ENCODE measurements around the gene CTDNEP1.

The CTDNEP1 gene

GRCh38 chr17:7241783-7242716, 9.5 kb downstream of the CTDNEP1 start, which contains the start of gene GABARAP:
TSS of gene GABARAP (minus strand) at chr17:7242449. CDS start at chr17:7242330, 119 bp downstream.
- H3K4me3 ChIP-seq (ENCODE audit: low read length, poor library complexity, severe bottlenecking), result peak within 1 kb of the TSS; percentile 86
- no peaks in the 10 kb centered on the region for H3K9me2 ChIP-seq (replicated peaks; ENCODE audit: low read depth, low read length)
- H2AFZ ChIP-seq (ENCODE audit: low read length), result peak within 1 kb of the TSS; percentile 87
- H3K4me2 ChIP-seq (ENCODE audit: low read depth, low read length, poor library complexity, severe bottlenecking), result peak within 1 kb of the TSS; percentile 75
- H3K9ac ChIP-seq (ENCODE audit: low read depth, low read length, poor library complexity, severe bottlenecking), result peak within 1 kb of the TSS; percentile 86
- H3K4me1 ChIP-seq (ENCODE audit: insufficient read depth, low read length, poor library complexity, severe bottlenecking), result peaks cover 31% of the 10 kb centered on the region
- peaks cover 56% of the 10 kb centered on the region for H3K79me2 ChIP-seq (ENCODE audit: insufficient read depth, low read length)
- peaks cover 23% of the 10 kb centered on the region; the same call in 1 of the 2 replicates for H3K36me3 ChIP-seq (ENCODE audit: insufficient read depth, low read length)
- H4K20me1 ChIP-seq (ENCODE audit: insufficient read depth, low read length, poor library complexity, severe bottlenecking), result peaks cover 12% of the 10 kb centered on the region
- H3K27me3 ChIP-seq (ENCODE audit: insufficient read depth, low read length, poor library complexity, severe bottlenecking), result peaks cover 5% of the 10 kb centered on the region
- 0 out of 2 replicates have a peak, but pooled peaks cover 3% of the 10 kb centered on the region for H3F3A ChIP-seq (ENCODE audit: low read depth)
- TF ChIP-seq EZH2phosphoT487 (IDR thresholded peaks at IDR 0.05; ENCODE audit: borderline replicate concordance), result no peak
- TF ChIP-seq, protein P1, sequence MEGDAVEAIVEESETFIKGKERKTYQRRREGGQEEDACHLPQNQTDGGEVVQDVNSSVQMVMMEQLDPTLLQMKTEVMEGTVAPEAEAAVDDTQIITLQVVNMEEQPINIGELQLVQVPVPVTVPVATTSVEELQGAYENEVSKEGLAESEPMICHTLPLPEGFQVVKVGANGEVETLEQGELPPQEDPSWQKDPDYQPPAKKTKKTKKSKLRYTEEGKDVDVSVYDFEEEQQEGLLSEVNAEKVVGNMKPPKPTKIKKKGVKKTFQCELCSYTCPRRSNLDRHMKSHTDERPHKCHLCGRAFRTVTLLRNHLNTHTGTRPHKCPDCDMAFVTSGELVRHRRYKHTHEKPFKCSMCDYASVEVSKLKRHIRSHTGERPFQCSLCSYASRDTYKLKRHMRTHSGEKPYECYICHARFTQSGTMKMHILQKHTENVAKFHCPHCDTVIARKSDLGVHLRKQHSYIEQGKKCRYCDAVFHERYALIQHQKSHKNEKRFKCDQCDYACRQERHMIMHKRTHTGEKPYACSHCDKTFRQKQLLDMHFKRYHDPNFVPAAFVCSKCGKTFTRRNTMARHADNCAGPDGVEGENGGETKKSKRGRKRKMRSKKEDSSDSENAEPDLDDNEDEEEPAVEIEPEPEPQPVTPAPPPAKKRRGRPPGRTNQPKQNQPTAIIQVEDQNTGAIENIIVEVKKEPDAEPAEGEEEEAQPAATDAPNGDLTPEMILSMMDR (conservative IDR thresholded peaks at IDR 0.05; ENCODE audit: low read length), result no peak
- no peaks in the 10 kb centered on the region for H3K9me3 ChIP-seq (ENCODE audit: insufficient read depth, low read depth, low read length)

DNA sequence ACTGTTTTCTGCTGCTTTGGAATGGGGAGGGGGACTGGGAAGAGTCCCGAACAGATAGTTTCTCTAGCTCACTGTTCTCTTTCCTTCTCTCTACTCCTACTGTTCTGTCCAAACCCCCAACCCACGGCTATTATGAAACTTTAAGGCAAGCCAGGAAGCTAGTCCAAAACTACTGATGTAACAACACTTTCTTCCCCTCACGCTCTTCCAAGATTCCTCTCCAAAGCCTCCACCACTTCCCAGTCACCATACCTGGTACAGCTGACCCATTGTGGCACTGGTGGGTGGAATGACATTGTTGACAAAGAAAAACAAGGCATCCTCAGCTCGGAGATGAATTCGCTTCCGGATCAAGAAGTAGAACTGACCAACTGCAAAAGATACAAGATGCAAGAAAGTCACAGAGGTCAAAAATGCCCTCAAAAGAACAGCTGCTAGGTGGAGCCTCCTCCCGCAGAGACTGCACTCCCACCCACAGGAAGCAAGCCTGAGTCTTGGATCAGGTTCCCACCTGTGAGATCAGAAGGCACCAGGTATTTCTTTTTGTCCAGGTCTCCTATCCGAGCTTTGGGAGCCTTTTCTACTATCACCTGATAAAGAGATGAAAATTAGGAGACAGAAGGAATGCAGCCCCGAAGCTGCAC, 10.3 kb downstream of the CTDNEP1 start:
- H3K4me1 ChIP-seq (ENCODE audit: insufficient read depth, low read length, poor library complexity, severe bottlenecking), result peaks cover 32% of the 10 kb centered on the region
- peaks cover 5% of the 10 kb centered on the region for H3K27me3 ChIP-seq (ENCODE audit: insufficient read depth, low read length, poor library complexity, severe bottlenecking)
- no peak overlapping the region for H2AFZ ChIP-seq (ENCODE audit: low read length)
- peak overlapping the region; percentile 75 for H3K4me2 ChIP-seq (ENCODE audit: low read depth, low read length, poor library complexity, severe bottlenecking)
- H3K36me3 ChIP-seq (ENCODE audit: insufficient read depth, low read length), result peaks cover 25% of the 10 kb centered on the region; the same call in 1 of the 2 replicates
- peaks cover 18% of the 10 kb centered on the region for H4K20me1 ChIP-seq (ENCODE audit: insufficient read depth, low read length, poor library complexity, severe bottlenecking)
- peak overlapping the region; percentile 86 for H3K4me3 ChIP-seq (ENCODE audit: low read length, poor library complexity, severe bottlenecking)
- no peak for TF ChIP-seq EZH2phosphoT487 (IDR thresholded peaks at IDR 0.05; ENCODE audit: borderline replicate concordance)
- TF ChIP-seq, protein P1 (conservative IDR thresholded peaks at IDR 0.05; ENCODE audit: low read length), result no peak
- no peaks in the 10 kb centered on the region for H3K9me3 ChIP-seq (ENCODE audit: insufficient read depth, low read depth, low read length)
- peak overlapping the region; percentile 86 for H3K9ac ChIP-seq (ENCODE audit: low read depth, low read length, poor library complexity, severe bottlenecking)
- peaks cover 56% of the 10 kb centered on the region for H3K79me2 ChIP-seq (ENCODE audit: insufficient read depth, low read length)
- H3F3A ChIP-seq (ENCODE audit: low read depth), result 0 out of 2 replicates have a peak, but pooled peaks cover 3% of the 10 kb centered on the region
- H3K9me2 ChIP-seq (replicated peaks; ENCODE audit: low read depth, low read length), result no peaks in the 10 kb centered on the region

- no peaks in the 10 kb centered on the region for H3K9me2 ChIP-seq (replicated peaks; ENCODE audit: low read depth, low read length)
- H3K9me3 ChIP-seq (ENCODE audit: insufficient read depth, low read depth, low read length), result no peaks in the 10 kb centered on the region
- H3K36me3 ChIP-seq (ENCODE audit: insufficient read depth, low read length), result peaks cover 28% of the 10 kb centered on the region; the same call in 1 of the 2 replicates
- peak overlapping the region; percentile 75 for H3K4me2 ChIP-seq (ENCODE audit: low read depth, low read length, poor library complexity, severe bottlenecking)
- H3K79me2 ChIP-seq (ENCODE audit: insufficient read depth, low read length), result peaks cover 59% of the 10 kb centered on the region
- H2AFZ ChIP-seq (ENCODE audit: low read length), result no peak overlapping the region
- H3K4me1 ChIP-seq (ENCODE audit: insufficient read depth, low read length, poor library complexity, severe bottlenecking), result peaks cover 32% of the 10 kb centered on the region
- peak overlapping the region; percentile 86 for H3K9ac ChIP-seq (ENCODE audit: low read depth, low read length, poor library complexity, severe bottlenecking)
- peaks cover 21% of the 10 kb centered on the region for H4K20me1 ChIP-seq (ENCODE audit: insufficient read depth, low read length, poor library complexity, severe bottlenecking)
- peaks cover 5% of the 10 kb centered on the region for H3K27me3 ChIP-seq (ENCODE audit: insufficient read depth, low read length, poor library complexity, severe bottlenecking)
- TF ChIP-seq EZH2phosphoT487 (IDR thresholded peaks at IDR 0.05; ENCODE audit: borderline replicate concordance), result no peak
- TF ChIP-seq, protein P1 (conservative IDR thresholded peaks at IDR 0.05; ENCODE audit: low read length), result no peak
- peak overlapping the region; percentile 86 for H3K4me3 ChIP-seq (ENCODE audit: low read length, poor library complexity, severe bottlenecking)
- H3F3A ChIP-seq (ENCODE audit: low read depth), result peaks cover 5% of the 10 kb centered on the region; the same call in 1 of the 2 replicates
Observed at GRCh38 chr17:7240375-7240774, 11.2 kb downstream of the CTDNEP1 start.

All from Loucy (cell line).